Frontal cortex (tissue), 4 donors: ENCODE data around the gene ZNF337. TPM values are rescaled to one million over a fixed set of nuclear protein-coding genes. Genes with fewer than 3 reads are reported as not detected.
A peak's percentile ranks its signal among the peaks of the same experiment; 100 is the strongest.
"Not testable (repeated sequence)": the region's sequence is repeated elsewhere in the genome, so short reads cannot be mapped to it uniquely, and the experiment has no call there.

Source experiments
- DNase-seq, 2 donors: peaks; one replicate each; pipeline ENCODE4 v3.0.0; 2012; ENCODE audit warnings: low spot score in 2 of 2
- FAIRE-seq: peaks from 2 replicates; lab custom pipeline; 2012; peaks lifted over from hg19 to GRCh38; lab: Jason Lieb, UNC
- total RNA-seq: library from RNA; depleted of rRNA; stranded (reverse); fragments of >200 nt; gene quantifications from one replicate; pipeline ENCODE4 v1.2.3, GENCODE V29; 2014
- donor health status: control.
- donor health status: control.
- donor health status: control.

Gene ZNF337
- total RNA-seq, 1 donor from 2014 or later: 24.1 TPM

GRCh38 chr20:25697132-25697446, 436 bp upstream of the ZNF337 start:
- peak; percentile 80 for FAIRE-seq
- DNase-seq: no peak

- no peak for DNase-seq
- FAIRE-seq: no peak
Observed at GRCh38 chr20:25695532-25696370, 902 bp downstream of the ZNF337 start.

- FAIRE-seq: no peak
Observed at GRCh38 chr20:25692499-25692898, 4.2 kb downstream of the ZNF337 start.

GRCh38 chr20:25690427-25690826, 6.2 kb downstream of the ZNF337 start:
- no peak for FAIRE-seq
- DNase-seq: no peak

More at GRCh38 chr20:25692499-25692898, 4.2 kb downstream of the ZNF337 start:
- no peak for DNase-seq

GRCh38 chr20:25686081-25687067, 10.3 kb downstream of the ZNF337 start:
- FAIRE-seq (no peak), DNase-seq (no peak)

- FAIRE-seq: no peak
- DNase-seq: no peak
Observed at GRCh38 chr20:25685276-25686080, 11.2 kb downstream of the ZNF337 start.

DNA sequence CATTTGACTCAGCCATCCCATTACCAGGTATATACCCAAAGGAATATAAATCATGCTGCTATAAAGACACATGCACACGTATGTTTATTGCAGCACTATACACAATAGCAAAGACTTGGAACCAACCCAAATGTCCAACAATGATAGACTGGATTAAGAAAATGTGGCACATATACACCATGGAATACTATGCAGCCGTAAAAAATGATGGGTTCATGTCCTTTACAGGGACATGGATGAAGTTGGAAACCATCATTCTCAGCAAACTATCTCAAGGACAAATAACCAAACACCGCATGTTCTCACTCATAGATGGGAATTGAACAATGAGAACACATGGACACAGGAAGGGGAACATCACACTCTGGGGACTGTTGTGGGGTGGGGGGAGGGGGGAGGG, 12.8 kb downstream of the ZNF337 start:
- not testable (repeated sequence) for DNase-seq, FAIRE-seq

DNA sequence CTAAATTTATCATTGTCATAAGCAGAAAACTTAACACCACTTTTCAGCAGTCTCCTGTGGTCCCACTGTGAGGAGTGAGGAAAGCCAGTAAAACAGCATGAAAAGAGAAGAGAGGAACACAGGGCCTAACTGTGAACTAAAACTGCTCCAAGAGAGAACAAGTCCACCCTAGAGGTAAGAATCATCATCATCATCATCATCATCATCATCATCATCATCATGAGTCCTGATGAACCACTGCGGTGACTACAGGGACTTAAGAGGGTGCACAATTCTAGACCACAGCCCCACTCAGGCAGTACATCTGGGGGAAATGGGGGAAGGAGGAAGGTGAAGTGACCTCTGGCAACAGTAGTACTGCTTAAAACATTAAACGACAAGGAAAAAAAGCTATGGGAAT, 13.6 kb downstream of the ZNF337 start:
- FAIRE-seq: no peak
- no peak for DNase-seq

DNA sequence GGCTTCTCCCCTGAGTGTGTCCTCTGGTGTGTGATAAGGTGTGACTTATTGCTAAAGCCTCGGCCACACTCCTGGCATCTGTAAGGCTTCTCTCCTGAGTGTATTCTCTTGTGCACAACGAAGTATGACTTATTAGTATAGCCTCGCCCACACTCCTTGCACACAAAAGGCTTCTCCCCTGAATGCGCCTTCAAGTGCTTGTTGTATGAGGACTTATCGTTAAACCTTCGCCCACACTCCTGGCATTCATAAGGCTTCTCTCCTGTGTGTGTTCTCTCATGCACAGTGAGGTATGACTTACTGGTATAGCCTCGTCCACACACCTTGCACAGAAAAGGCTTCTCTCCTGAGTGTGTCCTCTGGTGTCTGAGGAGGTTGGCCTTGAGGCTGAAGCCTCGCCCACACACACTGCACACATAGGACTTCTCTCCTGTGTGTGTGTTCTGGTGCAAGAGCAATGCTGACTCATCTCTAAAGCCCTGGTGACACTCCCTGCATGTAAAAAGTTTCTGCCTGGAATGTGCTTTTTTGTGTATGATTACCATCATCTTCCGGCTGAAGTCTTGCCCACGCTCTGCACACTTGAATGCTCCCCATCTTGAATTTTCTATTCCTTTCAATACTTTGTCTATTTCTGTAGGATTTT, 20.4 kb downstream of the ZNF337 start:
- FAIRE-seq (no peak), DNase-seq (no peak)

GRCh38 chr20:25675161-25675560, 21.5 kb downstream of the ZNF337 start:
- FAIRE-seq: no peak
- no peak for DNase-seq

- FAIRE-seq (no peak), DNase-seq (no peak)
Observed at GRCh38 chr20:25672659-25673235, 23.9 kb downstream of the ZNF337 start.

GRCh38 chr20:25669826-25670422, 26.7 kb downstream of the ZNF337 start:
- FAIRE-seq (no peak), DNase-seq (no peak)

GRCh38 chr20:25668446-25668845, 28.2 kb downstream of the ZNF337 start:
- FAIRE-seq: no peak
- no peak for DNase-seq

GRCh38 chr20:25659999-25660398, 36.7 kb downstream of the ZNF337 start:
- FAIRE-seq (no peak), DNase-seq (no peak)

DNA sequence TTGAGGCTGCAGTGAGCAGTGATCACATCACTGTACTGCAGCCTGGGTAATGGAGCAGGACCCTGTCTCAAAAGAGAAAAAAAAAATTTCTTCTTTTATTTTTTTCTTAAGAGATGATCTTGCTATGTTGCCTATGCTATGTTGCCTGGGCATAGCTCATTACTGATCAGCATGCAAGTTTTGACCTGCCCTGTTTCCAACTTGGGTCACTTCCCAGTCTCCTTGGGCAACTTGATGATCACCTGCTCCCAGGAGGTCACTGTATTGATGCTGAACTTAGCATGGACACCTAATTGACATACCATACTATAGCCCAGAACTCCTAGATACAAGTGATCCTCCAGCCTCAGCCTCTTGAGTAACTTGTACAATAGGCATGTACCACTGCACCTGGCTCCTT, 42.2 kb downstream of the ZNF337 start:
- DNase-seq (no peak), FAIRE-seq (no peak)

DNA sequence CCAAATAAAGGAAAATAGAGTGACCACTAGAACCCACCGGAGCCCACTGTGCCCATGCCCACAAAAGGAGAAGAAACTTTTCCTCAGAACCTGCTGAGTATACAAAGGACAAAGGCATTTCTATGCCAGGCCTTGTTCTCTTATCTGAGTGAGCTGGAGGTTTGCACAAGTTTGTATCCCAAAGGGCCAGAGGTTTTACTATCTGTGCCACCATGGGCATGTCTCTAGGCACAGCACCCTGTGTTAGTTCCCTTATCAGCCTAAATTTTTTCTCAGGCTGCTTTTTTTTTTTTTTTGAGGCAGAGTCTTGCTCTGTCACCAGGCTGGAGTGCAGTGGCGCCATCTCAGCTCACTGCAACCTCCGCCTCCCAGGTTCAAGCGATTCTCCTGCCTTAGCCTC, 43.8 kb downstream of the ZNF337 start:
- not testable (repeated sequence) for FAIRE-seq, DNase-seq

GRCh38 chr20:25644814-25645213, 51.8 kb downstream of the ZNF337 start:
- FAIRE-seq (peak; percentile 56), DNase-seq (no peak)

GRCh38 chr20:25643716-25644115, 52.9 kb downstream of the ZNF337 start:
- DNase-seq: no peak
- no peak for FAIRE-seq

DNA sequence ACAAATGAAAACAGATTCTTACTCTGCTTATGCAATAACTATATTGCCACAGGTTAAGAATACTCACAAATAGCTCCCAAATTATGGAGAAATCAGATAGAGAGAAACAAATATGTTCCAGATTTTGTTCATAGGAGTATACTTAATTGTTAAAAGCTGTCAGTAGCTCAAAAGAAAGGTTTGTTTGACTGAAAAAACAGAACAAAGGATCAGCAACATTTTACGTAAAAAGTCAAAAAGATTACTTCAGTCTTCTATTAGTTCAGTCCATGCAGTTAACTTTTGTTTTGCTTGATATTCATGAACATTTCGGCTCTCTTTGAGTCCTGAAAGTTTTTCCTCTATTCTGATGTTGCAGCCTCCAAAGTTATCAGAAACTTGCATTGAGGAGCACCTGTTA, 59.4 kb downstream of the ZNF337 start:
- FAIRE-seq: no peak

More for the DNA sequence above, 59.4 kb downstream of the ZNF337 start:
- DNase-seq: no peak
